DOHH2 (cell line): ENCODE results near the gene KCNC4.

ENCODE experiments used
- EZH2phosphoT487 ChIP-seq: fragments of 200-600 bp; sonication (generic); IDR thresholded peaks from 2 replicates; pipeline ENCODE4 v1.6.1; 2017; ENCODE audit warnings: borderline replicate concordance, mild to moderate bottlenecking, antibody characterized with exemption, low read length, moderate library complexity, mixed read lengths
- TF ChIP-seq, protein P1 (sequence below): fragments of 200-600 bp; sonication (generic); IDR thresholded peaks from one replicate; pipeline ENCODE4 v1.5.1; 2014; ENCODE audit warnings: antibody characterized with exemption, mild to moderate bottlenecking, low read depth, low read length; ENCODE audit not compliant: poor library complexity, severe bottlenecking

DNA sequence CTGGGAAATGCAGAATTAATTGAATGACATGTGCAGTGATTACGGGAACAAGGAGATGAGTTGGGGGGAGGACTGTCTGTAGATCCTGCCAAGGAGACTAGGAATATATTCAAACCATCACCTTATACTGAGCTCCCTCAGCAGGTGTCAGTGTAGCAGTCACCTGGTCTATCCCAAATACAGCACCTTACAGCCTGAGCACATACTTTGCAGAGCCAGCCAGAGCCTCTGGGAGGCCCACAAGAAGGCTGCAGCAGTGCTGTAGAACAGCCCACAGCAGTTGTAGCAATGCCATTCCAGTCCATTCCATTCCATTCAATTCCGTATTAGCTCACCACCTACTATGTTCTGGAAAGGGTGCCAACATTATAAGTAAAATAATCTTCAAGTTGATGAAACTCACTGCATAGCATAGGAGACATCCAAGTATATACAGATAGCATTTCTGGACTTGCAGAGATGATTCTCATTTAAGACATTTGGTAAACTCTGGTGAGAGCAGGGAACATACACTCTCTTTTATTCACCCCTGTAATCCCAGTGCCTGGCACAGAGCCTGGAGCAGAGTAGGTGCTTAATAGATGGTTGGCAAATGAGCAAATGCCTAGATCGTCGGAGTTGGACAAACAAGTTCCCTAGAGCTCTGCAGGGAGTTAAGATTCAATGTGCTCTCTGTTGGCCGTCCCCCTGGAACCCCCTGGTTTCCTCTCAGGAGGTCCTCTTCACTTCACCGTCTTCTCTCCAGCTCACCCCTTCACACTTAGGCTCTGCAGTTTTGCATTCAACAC is 44.7 kb downstream of the KCNC4 start:
- TF ChIP-seq, protein P1, sequence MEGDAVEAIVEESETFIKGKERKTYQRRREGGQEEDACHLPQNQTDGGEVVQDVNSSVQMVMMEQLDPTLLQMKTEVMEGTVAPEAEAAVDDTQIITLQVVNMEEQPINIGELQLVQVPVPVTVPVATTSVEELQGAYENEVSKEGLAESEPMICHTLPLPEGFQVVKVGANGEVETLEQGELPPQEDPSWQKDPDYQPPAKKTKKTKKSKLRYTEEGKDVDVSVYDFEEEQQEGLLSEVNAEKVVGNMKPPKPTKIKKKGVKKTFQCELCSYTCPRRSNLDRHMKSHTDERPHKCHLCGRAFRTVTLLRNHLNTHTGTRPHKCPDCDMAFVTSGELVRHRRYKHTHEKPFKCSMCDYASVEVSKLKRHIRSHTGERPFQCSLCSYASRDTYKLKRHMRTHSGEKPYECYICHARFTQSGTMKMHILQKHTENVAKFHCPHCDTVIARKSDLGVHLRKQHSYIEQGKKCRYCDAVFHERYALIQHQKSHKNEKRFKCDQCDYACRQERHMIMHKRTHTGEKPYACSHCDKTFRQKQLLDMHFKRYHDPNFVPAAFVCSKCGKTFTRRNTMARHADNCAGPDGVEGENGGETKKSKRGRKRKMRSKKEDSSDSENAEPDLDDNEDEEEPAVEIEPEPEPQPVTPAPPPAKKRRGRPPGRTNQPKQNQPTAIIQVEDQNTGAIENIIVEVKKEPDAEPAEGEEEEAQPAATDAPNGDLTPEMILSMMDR, result no peak
- no peak for TF ChIP-seq EZH2phosphoT487
